Adrenal gland (tissue), 5 donors: ENCODE measurements around the gene OR6K2.

Experiments
- POLR2A ChIP-seq, 2 donors: fragments of 450-650 bp; IDR thresholded peaks; one replicate each; pipeline ENCODE4 v1.6.1; 2017; ENCODE audit warnings: antibody characterized with exemption in 2 of 2, mild to moderate bottlenecking in 2 of 2, moderate library complexity in 1 of 2
- TF ChIP-seq, protein P1 (sequence below), 6 experiments: fragments of 450-650 bp in 4 of 6; fragments of 200-600 bp in 2 of 6; sonication (generic) in 1 of 6; IDR thresholded peaks; 1 replicate in 5 of 6; 2 replicates in 1 of 6; pipeline versions ENCODE4 v1.5.1 to v1.8.0; 2016 to 2021; ENCODE audit warnings: antibody characterized with exemption in 6 of 6, mild to moderate bottlenecking in 2 of 6, moderate library complexity in 1 of 6
- donor health status: DM: no; HTN: no; CAD: no.

DNA sequence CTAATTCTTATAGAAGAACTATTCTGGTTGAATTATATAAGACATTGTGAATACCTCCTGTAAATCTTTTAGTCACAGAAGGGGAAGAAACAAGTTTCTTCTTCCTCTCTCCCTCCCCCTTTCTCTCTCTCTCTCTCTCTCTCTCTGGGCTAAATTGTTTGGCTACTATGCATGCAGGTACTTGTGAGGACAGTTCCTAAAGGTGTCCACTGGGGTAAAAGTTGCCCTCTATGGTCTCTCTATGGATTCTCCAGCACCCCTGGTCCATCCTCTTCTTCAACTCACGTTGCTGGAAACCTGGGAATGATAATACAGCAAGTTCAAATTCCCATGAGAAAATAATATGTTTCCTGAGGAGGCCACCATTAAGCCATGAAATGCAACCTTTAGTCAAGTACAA, 14.3 kb upstream of the OR6K2 start:
- TF ChIP-seq, protein P1, sequence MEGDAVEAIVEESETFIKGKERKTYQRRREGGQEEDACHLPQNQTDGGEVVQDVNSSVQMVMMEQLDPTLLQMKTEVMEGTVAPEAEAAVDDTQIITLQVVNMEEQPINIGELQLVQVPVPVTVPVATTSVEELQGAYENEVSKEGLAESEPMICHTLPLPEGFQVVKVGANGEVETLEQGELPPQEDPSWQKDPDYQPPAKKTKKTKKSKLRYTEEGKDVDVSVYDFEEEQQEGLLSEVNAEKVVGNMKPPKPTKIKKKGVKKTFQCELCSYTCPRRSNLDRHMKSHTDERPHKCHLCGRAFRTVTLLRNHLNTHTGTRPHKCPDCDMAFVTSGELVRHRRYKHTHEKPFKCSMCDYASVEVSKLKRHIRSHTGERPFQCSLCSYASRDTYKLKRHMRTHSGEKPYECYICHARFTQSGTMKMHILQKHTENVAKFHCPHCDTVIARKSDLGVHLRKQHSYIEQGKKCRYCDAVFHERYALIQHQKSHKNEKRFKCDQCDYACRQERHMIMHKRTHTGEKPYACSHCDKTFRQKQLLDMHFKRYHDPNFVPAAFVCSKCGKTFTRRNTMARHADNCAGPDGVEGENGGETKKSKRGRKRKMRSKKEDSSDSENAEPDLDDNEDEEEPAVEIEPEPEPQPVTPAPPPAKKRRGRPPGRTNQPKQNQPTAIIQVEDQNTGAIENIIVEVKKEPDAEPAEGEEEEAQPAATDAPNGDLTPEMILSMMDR (IDR thresholded peaks at IDR 0.05) = no peak
- TF ChIP-seq POLR2A (IDR thresholded peaks at IDR 0.05) = no peak
